HS-27A (cell line): ENCODE data around the gene CNIH3.
A peak's percentile ranks its signal among the peaks of the same experiment; 100 is the strongest.

Experiments
- DNase-seq: peaks from one replicate; pipeline ENCODE4 v3.0.0-alpha.2; 2012; ENCODE audit warnings: low read depth, missing footprints

Gene CNIH3

DNA sequence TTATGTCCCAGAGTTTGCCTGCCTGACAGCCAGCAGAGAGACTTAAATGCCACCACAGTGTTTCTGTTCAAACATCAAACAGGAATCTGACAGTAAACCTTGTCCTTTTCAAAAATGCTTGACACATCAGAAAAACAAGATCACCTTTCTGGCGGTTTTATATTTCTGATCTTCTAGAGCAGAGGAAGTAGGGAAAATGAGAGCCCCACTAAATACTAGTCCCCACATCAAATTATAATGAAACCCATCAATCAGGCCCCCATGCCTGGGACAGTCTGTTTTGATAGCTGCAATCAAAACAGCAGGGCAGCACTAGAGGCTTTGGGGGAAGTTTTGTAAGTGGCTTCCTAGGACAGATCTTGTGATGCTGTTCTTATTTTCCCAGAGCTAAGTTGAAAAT, 129.3 kb downstream of the CNIH3 start:
- no peak for DNase-seq

- DNase-seq: no peak
Observed at GRCh38 chr1:224745924-224746323, 129.8 kb downstream of the CNIH3 start.

- DNase-seq: no peak
Observed at GRCh38 chr1:224747578-224747977, 131.5 kb downstream of the CNIH3 start.

DNA sequence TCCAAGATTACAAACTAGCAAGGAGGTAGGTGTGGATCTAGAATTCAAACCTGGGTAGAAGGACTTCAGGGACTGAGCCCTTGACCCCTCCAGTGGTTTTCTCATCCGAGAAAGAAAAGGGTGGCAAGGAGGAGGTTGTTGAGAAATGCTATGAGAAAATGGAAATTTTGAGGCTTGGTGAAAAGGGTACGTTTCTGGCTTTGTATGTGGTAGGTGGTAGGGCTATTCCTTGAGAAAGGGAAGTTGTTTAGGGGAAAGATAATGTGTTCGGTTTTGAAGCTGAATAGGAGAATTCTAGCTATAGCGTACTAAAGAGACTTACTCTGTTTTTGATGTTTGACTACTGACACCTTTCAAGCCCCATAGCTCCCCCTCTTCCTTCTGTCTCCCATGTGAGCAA, 133.8 kb downstream of the CNIH3 start:
- DNase-seq: no peak

DNA sequence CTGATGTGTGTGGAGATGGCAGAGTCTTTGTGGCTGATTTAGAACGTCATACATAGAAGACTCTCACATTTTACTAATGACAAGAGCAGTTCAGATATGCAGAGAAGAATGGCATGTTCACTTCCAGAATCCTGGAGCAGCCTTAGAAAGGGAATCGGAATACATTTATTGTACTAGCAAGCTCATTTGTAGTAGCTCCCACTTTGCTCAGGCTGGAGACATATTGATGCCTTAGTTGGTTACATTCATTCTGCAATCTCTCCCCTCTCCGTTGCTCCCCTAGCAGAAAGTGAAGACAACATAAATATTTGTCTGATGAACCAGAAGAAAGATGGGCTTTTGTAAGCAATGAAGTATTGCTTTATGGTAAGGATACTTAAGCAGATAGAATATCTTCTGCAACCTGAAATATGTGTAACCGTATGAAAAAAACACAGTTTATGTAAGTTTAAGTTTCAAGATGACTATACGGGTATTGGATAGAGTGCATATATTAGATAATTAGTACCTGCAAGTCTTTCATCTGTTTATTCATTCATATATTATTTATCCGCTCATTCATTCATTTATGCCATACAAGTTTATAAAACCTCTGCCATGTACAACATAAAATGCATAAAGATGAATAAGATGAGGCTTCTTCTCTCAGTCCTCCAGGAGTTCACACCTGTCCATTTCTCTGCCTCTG, 135.7 kb downstream of the CNIH3 start:
- no peak for DNase-seq

DNA sequence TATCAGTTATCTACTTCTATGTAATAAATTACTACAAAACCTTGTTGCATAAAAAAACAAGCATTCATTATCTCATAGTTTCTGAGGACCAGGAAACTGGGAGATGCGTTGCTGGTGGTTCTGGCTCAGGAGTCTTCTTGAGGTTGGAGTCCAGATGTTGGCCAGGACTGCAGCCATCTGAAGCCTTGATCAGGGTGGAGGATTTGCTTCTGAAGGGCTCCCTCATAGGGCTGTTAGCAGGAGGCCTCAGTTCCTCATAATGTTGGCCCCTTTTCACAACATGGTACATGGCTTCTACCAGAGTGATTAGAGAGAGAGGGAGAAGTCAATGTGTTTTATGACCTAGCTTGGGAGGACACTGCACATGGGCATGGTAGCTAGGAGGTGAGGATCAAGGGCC, 137.4 kb downstream of the CNIH3 start:
- no peak for DNase-seq

GRCh38 chr1:224755586-224755985, 139.5 kb downstream of the CNIH3 start:
- no peak for DNase-seq

DNA sequence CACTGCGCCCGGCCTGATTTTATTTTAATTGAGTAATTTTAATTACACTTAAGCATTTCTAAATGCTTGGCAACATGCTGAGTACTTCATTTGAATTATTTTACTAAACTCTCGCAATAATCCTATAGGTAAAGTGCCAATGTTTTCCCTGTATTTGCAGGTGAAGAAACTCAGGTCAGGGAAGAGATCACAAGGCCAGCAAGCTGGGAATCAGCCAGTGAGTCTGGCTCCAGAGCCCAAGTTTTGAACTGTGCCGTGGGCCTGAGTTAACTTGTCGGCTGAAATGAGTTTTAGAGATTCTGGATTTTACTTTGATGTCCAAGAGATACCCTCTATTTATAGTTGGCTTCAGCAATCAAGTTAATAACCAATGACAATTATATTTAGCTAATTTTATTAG, 141.4 kb downstream of the CNIH3 start:
- DNase-seq: no peak

DNA sequence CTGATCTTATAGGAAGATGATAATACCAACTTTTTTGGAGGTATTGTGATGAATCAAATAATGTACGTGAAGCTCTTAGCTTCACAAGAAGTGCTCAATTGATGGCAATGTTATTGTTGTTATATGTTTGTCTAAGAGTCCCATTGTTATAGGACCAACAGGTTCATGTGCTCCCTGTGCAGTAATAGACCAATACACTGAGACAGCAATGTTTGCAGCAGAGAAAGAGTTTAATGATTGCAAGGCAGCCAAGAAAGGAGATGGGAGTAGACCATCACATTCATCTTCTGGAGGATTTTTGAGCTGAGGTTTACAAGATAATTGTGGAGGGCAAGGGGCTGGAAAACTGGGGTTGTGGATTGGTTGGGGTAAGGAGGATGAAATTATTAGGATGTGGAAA, 143.0 kb downstream of the CNIH3 start:
- no peak for DNase-seq

- no peak for DNase-seq
Observed at GRCh38 chr1:224759681-224760091, 143.6 kb downstream of the CNIH3 start.

DNA sequence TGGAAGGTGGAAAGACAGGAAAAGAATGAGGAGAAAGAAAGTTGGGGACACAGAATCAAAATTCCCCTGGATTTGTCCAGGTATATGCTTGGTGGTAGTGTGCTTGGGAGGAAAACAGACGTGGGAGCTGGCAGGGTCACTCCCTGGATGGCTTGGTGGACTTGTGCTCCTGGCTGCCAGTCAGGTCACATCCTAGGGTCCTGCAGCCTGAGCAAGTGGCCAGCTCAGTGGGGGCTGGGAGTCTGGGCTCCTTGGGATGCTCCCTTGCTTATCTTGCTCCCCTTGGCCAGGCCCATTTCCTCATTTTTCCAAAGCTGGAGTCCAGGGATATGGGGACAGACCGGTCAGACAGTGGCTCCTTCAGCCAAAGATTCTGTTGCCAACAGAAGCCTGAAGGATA, 144.0 kb downstream of the CNIH3 start:
- no peak for DNase-seq

DNA sequence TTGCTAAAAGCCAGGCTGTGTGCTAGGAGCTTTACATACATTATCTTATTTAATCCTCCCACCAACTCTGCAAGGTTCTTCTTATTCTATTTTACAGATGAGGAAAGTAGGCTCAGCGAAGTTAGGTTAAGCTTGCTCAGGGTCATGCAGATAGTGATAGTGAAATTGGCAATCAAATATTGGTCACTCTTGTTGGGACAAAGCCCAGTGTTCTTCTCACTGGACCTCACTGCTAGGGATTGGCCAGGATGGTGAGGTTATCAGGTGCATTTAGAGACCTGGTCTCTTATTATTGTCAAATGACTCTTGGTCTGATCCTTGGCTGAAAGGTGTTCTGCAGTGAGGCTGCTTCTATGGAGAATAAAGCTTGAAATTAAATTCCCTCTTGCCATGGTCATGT, 145.1 kb downstream of the CNIH3 start:
- DNase-seq: no peak

DNA sequence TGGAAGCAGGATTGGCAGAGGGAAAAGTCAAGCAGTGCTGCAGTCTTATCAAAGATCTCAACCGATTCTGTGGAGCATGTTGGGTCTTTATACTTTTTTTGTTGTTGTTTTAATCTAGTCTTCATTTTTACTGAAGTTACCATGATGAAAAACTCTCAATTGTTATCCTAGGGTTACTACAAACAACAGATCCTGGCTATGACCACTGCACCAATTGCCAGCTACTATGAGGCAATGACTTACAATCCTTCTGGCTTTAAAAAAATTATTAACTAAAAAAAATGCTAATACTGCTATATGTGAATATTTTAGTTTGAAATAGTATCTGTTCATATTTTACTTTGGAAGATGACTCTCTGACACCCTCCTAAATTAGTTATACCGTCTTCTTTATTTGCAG, 145.9 kb downstream of the CNIH3 start:
- no peak for DNase-seq

- no peak for DNase-seq
Observed at GRCh38 chr1:224762701-224763100, 146.6 kb downstream of the CNIH3 start.

DNA sequence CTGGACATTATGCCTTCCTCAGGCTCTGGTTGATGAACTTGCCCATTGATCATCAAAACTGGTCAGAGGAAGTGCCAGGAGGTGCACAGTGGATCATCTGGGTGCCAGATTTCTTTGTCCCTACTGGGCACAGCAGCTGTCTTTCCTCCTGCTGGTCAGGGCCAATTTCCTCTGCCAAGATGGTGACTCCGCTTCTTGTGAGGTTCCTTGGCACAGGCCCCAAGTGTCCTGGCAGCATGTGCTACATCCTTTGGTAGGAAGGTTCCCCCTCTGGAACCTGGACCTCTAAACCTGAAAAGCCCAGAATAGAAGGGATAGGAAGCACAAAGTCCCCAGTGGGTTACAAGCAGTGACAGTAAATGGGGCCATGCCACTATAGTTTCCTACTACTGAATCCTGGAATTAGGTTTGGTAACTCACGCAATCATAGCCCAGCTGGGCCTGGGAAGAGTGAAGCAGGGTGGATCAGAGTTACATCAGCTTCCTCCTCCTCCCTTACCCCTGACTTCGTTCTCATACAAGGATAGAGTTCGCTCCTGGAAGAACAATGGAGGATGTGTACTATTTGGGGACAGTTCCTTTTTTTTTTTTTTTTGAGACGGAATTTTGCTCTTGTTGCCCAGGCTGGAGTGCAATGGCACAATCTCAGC, 147.1 kb downstream of the CNIH3 start:
- DNase-seq: no peak

DNA sequence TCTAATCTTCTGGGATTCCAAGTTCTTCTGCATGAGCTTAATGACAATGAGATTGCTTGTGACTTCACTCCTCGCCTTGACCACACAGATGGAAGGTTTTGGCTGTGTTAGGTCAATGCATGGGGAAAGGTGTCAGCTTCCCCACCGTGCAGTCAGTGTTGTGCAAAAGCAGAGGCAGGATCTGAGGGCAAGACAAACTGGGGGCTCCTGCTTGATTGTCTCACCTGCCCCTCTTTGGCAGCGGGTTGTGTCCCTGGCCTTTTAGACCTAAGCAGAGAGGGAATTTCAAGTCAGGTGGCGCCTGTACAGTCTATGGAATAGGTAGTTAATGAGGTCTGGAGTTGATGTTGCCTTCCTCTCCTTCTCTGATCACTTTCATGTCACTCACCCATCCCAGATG, 150.1 kb downstream of the CNIH3 start:
- no peak for DNase-seq

DNA sequence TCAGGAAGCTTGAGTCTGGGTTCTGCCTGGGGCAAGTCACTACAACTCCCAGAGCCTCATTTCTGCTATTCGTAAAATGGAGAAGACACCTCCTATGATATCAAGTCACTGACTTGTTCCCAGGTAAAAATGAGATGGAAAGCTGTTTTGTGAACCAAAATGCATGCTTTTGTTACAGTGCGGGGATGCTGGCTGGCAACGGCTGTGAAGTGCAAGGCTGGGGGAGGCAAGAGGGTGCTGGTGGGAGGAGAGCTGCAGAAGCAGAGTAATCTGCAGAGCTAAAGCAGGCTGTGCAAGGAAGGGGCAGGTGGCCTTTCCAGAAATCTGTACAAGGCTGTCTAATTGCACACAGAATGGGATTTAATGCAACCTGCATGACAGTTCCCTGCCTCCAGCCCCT, 150.9 kb downstream of the CNIH3 start:
- DNase-seq: no peak

DNA sequence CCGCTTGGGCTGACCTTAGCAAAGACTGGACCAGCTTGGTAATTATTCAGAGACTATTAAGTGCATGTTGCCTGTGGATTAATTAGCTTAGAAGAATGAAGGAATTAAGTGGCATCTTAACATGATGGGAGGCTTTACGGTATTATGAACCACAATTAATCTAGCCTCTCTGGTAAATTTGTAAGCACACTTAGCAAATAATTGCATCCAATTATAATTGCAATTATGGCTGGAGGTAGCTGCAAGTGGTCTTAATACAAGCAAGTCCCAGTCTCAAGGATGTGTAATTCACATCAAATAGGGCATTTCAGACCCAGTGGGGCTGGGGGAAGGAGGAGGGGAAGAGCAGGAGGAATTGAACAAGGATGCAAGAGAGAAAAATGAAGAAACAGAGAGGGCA, 151.6 kb downstream of the CNIH3 start:
- DNase-seq: no peak

DNA sequence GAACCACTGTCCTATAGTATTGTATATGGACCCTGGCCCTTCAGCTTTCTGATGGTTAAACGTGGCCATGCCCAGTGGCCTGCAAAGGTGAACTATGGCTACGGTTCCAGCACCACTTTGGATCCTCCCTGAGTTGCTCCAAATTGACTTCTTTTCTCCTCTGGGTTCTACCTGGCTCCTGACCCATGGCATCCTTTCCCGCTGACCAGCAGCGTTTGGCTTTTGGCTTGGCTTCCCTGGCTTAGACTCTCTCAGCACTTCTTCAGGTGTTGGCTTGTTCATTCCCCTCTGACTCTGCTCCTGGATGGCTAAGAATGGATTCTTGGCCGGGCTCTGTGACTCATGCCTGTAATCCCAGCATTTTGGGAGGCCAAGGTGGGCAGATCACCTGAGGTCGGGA, 152.9 kb downstream of the CNIH3 start:
- no peak for DNase-seq

- DNase-seq: no peak
Observed at GRCh38 chr1:224769452-224770335, 153.6 kb downstream of the CNIH3 start.

- DNase-seq: peak; percentile 23
Observed at GRCh38 chr1:224770336-224770693, 154.2 kb downstream of the CNIH3 start.

DNA sequence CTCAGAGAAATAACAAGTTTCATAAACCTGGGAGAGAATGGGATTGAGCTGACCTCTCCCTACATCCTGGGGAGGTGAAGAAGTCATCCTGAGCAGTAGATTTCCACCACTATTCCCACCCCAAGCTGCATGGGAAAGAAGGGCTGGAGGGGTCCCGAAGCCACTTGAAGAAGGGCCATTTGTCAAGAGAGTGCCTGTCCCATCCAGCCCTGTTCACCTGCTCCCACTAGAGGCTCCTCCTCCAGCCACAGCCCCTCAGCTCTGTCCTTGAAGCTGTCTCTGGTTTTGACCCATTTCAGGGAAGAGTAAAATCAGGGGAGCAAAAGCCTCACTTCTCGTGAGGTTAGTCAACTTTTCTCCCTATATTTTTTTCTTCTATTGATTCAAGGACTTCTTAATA, 157.5 kb downstream of the CNIH3 start:
- DNase-seq: no peak

- DNase-seq: no peak
Observed at GRCh38 chr1:224774378-224774777, 158.3 kb downstream of the CNIH3 start.
